Neural cell (in vitro differentiated cells): ENCODE results near the gene KLF13. TPM values are rescaled to one million over a fixed set of nuclear protein-coding genes. Genes with fewer than 3 reads are reported as not detected.

Experiments
- H2AFZ ChIP-seq: fragments of 200-600, 300-800 bp; sonication (generic), shearing (Covaris generic); 2 replicates; pipeline ENCODE4 v1.6.0; 2014; ENCODE audit warnings: low read depth, mild to moderate bottlenecking, antibody characterized with exemption, low read length, moderate library complexity
- H3F3A ChIP-seq: fragments of 200-600 bp; shearing (Covaris generic); 2 replicates; pipeline ENCODE4 v1.6.1; 2016; ENCODE audit warnings: mild to moderate bottlenecking, moderate library complexity, mixed read lengths, antibody characterized with exemption, low read length; ENCODE audit not compliant: insufficient read depth, poor library complexity, severe bottlenecking
- H3K27ac ChIP-seq: fragments of 200-600, 300-800 bp; sonication (generic), shearing (Covaris generic); 2 replicates; pipeline ENCODE4 v1.5.1; 2014; ENCODE audit warnings: mild to moderate bottlenecking, low read length, moderate library complexity
- H3K27me3 ChIP-seq: fragments of 300-800, 200-600 bp; sonication (generic), shearing (Covaris generic); 2 replicates; pipeline ENCODE4 v1.6.0; 2014; ENCODE audit warnings: mild to moderate bottlenecking, low read depth, low read length, moderate library complexity; ENCODE audit not compliant: insufficient read depth
- H3K36me3 ChIP-seq: fragments of 300-800, 200-600 bp; sonication (generic), shearing (Covaris generic); 2 replicates; pipeline ENCODE4 v1.5.1; 2014; ENCODE audit warnings: mild to moderate bottlenecking, antibody characterized with exemption, low read length, moderate library complexity; ENCODE audit not compliant: insufficient read depth
- H3K4me2 ChIP-seq: fragments of 300-800, 200-600 bp; sonication (generic), shearing (Covaris generic); 2 replicates; pipeline ENCODE4 v1.6.0; 2014; ENCODE audit warnings: mild to moderate bottlenecking, low read length
- H3K4me3 ChIP-seq: fragments of 300-800, 200-600 bp; sonication (generic), shearing (Covaris generic); 2 replicates; pipeline ENCODE4 v1.5.1; 2014; ENCODE audit warnings: mild to moderate bottlenecking, low read length, moderate library complexity
- H3K79me2 ChIP-seq: fragments of 200-600 bp; shearing (Covaris generic); replicated peaks from 2 replicates; pipeline ENCODE4 v1.6.0; 2014; ENCODE audit warnings: mild to moderate bottlenecking, low read length, moderate library complexity; ENCODE audit not compliant: insufficient read depth
- H3K9ac ChIP-seq: fragments of 300-800, 200-600 bp; sonication (generic), shearing (Covaris generic); 2 replicates; pipeline ENCODE4 v1.6.1; 2016; ENCODE audit warnings: mild to moderate bottlenecking, low read length, mixed read lengths
- H3K9me2 ChIP-seq: fragments of 200-600 bp; shearing (Covaris generic); 2 replicates; pipeline ENCODE4 v1.6.1; 2016; ENCODE audit warnings: mild to moderate bottlenecking, low read length, mixed read lengths; ENCODE audit not compliant: insufficient read depth
- H3K9me3 ChIP-seq: fragments of 200-600, 300-800 bp; sonication (generic), shearing (Covaris generic); 2 replicates; pipeline ENCODE4 v1.6.1; 2016; ENCODE audit warnings: mild to moderate bottlenecking, mixed run types, low read length, moderate library complexity, mixed read lengths
- H4K20me1 ChIP-seq: fragments of 200-600 bp; shearing (Covaris generic); 2 replicates; pipeline ENCODE4 v1.6.1; 2016; ENCODE audit warnings: mild to moderate bottlenecking, mixed run types; ENCODE audit not compliant: insufficient read depth
- CTCF ChIP-seq: fragments of 450-650 bp; IDR thresholded peaks from 2 replicates; pipeline ENCODE4 v1.5.1; 2014; ENCODE audit warnings: antibody characterized with exemption, mild to moderate bottlenecking, moderate library complexity; ENCODE audit not compliant: poor library complexity, severe bottlenecking
- EP300 ChIP-seq: fragments of 450-650 bp; conservative IDR thresholded peaks from 2 replicates; pipeline ENCODE4 v1.6.1; 2014; ENCODE audit warnings: antibody characterized with exemption, mild to moderate bottlenecking, moderate library complexity; ENCODE audit not compliant: poor library complexity, severe bottlenecking
- EZH2 ChIP-seq: fragments of 200-600, 300-800 bp; shearing (Covaris generic), sonication (generic); IDR thresholded peaks from 2 replicates; pipeline ENCODE4 v1.6.1; 2014; ENCODE audit warnings: antibody characterized with exemption, low read length, borderline replicate concordance, mild to moderate bottlenecking; ENCODE audit not compliant: insufficient read depth, poor library complexity, severe bottlenecking
- MXI1 ChIP-seq: fragments of 450-650 bp; conservative IDR thresholded peaks from 2 replicates; pipeline ENCODE4 v1.6.1; 2014; ENCODE audit warnings: antibody characterized with exemption, mild to moderate bottlenecking; ENCODE audit not compliant: poor library complexity, severe bottlenecking
- POLR2AphosphoS5 ChIP-seq: IDR thresholded peaks from 2 replicates; pipeline ENCODE4 v1.6.1; 2012
- RAD21 ChIP-seq: fragments of 450-650 bp; conservative IDR thresholded peaks from 2 replicates; pipeline ENCODE4 v1.6.1; 2014; ENCODE audit warnings: antibody characterized with exemption, mild to moderate bottlenecking, moderate library complexity
- REST ChIP-seq: IDR thresholded peaks from 2 replicates; pipeline ENCODE4 v1.6.1; 2012; ENCODE audit warnings: borderline replicate concordance
- SMC3 ChIP-seq: fragments of 450-650 bp; conservative IDR thresholded peaks from 2 replicates; pipeline ENCODE4 v1.6.1; 2014; ENCODE audit warnings: antibody characterized with exemption, mild to moderate bottlenecking, moderate library complexity; ENCODE audit not compliant: poor library complexity
- TAF1 ChIP-seq: IDR thresholded peaks from 2 replicates; pipeline ENCODE4 v1.6.1; 2012; ENCODE audit warnings: low read depth
- polyA plus RNA-seq: library from polyadenylated mRNA; depleted of rRNA; stranded (reverse); fragments of >200 nt; gene quantifications from 2 replicates; pipeline ENCODE4 v1.2.3, GENCODE V29; 2014

The KLF13 gene
- polyA plus RNA-seq, 1 donor from 2014 or later: 17.0 TPM

- no peak overlapping the region for H3K27ac ChIP-seq
- no peaks in the 10 kb centered on the region for H3K9me3 ChIP-seq
- H3K9ac ChIP-seq: no peak overlapping the region
Measured at GRCh38 chr15:31292391-31293015, 34.1 kb upstream of the KLF13 start.

GRCh38 chr15:31293655-31294054, 33.0 kb upstream of the KLF13 start:
- Histone ChIP-seq H3K79me2 (no peaks in the 10 kb centered on the region), H4K20me1 (no peaks in the 10 kb centered on the region), H3K36me3 (no peaks in the 10 kb centered on the region), H3K27ac (no peak overlapping the region), H3K4me3 (no peak overlapping the region), H3K9ac (no peak overlapping the region), H3K9me3 (no peaks in the 10 kb centered on the region), H2AFZ (no peak overlapping the region), H3K27me3 (no peaks in the 10 kb centered on the region), H3K4me2 (no peak overlapping the region), H3F3A (no peaks in the 10 kb centered on the region), H3K9me2 (no peaks in the 10 kb centered on the region)
- no peak for TF ChIP-seq CTCF
- TF ChIP-seq REST: no peak
- TF ChIP-seq EZH2: no peak
- no peak for TF ChIP-seq RAD21
- TF ChIP-seq TAF1: no peak
- no peak for TF ChIP-seq SMC3
- no peak for TF ChIP-seq EP300
- TF ChIP-seq POLR2AphosphoS5: no peak
- TF ChIP-seq MXI1: no peak

More at GRCh38 chr15:31292391-31293015, 34.1 kb upstream of the KLF13 start:
- no peaks in the 10 kb centered on the region for H3K27me3 ChIP-seq
- H4K20me1 ChIP-seq: no peaks in the 10 kb centered on the region
- no peaks in the 10 kb centered on the region for H3F3A ChIP-seq
- H2AFZ ChIP-seq: no peak overlapping the region
- no peak overlapping the region for H3K4me2 ChIP-seq
- no peaks in the 10 kb centered on the region for H3K9me2 ChIP-seq
- TF ChIP-seq RAD21: no peak
- TF ChIP-seq REST: no peak
- TF ChIP-seq POLR2AphosphoS5: no peak
- no peak for TF ChIP-seq EP300
- H3K4me3 ChIP-seq: no peak overlapping the region
- H3K36me3 ChIP-seq: no peaks in the 10 kb centered on the region
- no peaks in the 10 kb centered on the region for H3K79me2 ChIP-seq
